SU-DHL-6 (cell line): Measurements from ENCODE around the gene RALGPS1.

ENCODE experiments used
- CTCF ChIP-seq: fragments of 200-600 bp; sonication (generic); IDR thresholded peaks from one replicate; pipeline ENCODE4 v1.5.1; 2017; ENCODE audit warnings: antibody characterized with exemption, mild to moderate bottlenecking, low read length, moderate library complexity; ENCODE audit not compliant: insufficient read depth, poor library complexity, severe bottlenecking
- EZH2phosphoT487 ChIP-seq: fragments of 200-600 bp; sonication (generic), shearing (Covaris generic); conservative IDR thresholded peaks from 2 replicates; pipeline ENCODE4 v1.6.1; 2018; ENCODE audit warnings: mild to moderate bottlenecking, antibody characterized with exemption, low read length, moderate library complexity, mixed read lengths

- TF ChIP-seq CTCF, result no peak
- no peak for TF ChIP-seq EZH2phosphoT487
These were observed 2.3 kb downstream of the RALGPS1 start for GRCh38 chr9:126916909-126917308.
